HepG2 (cell line): ENCODE measurements around the gene XKR3. TPM values are rescaled to one million over a fixed set of nuclear protein-coding genes. Genes with fewer than 3 reads are reported as not detected.

Experiments used
- ATAC-seq: fragments of 200-7000 bp; cut with Tn5 transposase; 3 replicates; pipeline ENCODE4 v1.9.1; 2020; ENCODE audit warnings: mild to moderate bottlenecking, moderate library complexity
- BruUV-seq: library from RNA; stranded (reverse); fragments of 400-500 nt; replicated peaks from 2 replicates; lab custom pipeline; 2021; lab: Mats Ljungman, UMichigan
- CTCF ChIA-PET: fragments of 300-600 bp; formaldehyde crosslinking; extraction: SDS; loops from one replicate; lab custom pipeline; 2021; ENCODE audit warnings: low total read pairs, inconsistent platforms, low intra/inter-chr PET ratio; lab: Yijun Ruan, JAX
- POLR2A ChIA-PET: fragments of 350-600 bp; sonication (Branson Sonifier 250); formaldehyde crosslinking; loops from one replicate; lab custom pipeline; 2020; ENCODE audit warnings: antibody characterized with exemption, inconsistent platforms; lab: Yijun Ruan, JAX
- DNase-seq: peaks from one replicate; pipeline ENCODE4 v3.0.0-alpha.2; 2015; ENCODE audit warnings: low spot score
- FAIRE-seq: peaks from 3 replicates; lab custom pipeline; 2011; peaks lifted over from hg19 to GRCh38; lab: Jason Lieb, UNC
- H2AFZ ChIP-seq: one replicate; pipeline ENCODE4 v1.6.1; 2011; ENCODE audit warnings: low read length, inconsistent platforms
- H3K27ac ChIP-seq: fragments of 300-600 bp; 3 replicates; pipeline ENCODE4 v1.8.0; 2011; ENCODE audit warnings: mixed run types, mild to moderate bottlenecking, mixed read lengths, low read length, inconsistent platforms; ENCODE audit not compliant: insufficient read depth; ENCODE audit errors: extremely low read length
- H3K27me3 ChIP-seq, 2 experiments: fragments of 200-600 bp in 1 of 2; 2 replicates in 1 of 2; 3 replicates in 1 of 2; pipeline versions ENCODE4 v1.6.0 to v1.8.0; 2011; ENCODE audit warnings: low read length in 2 of 2, mild to moderate bottlenecking in 2 of 2, moderate library complexity in 2 of 2, inconsistent platforms in 1 of 2; ENCODE audit not compliant: insufficient read depth in 2 of 2, control insufficient read depth in 1 of 2
- H3K36me3 ChIP-seq, 2 experiments: fragments of 200-600 bp in 1 of 2; replicated peaks in 1 of 2; 2 replicates in 1 of 2; 3 replicates in 1 of 2; pipeline versions ENCODE4 v1.5.1 to v1.8.0; 2011; ENCODE audit warnings: low read length in 2 of 2, inconsistent platforms in 1 of 2; ENCODE audit not compliant: insufficient read depth in 2 of 2, control insufficient read depth in 1 of 2
- H3K4me1 ChIP-seq: 2 replicates; pipeline ENCODE4 v1.5.1; 2012; ENCODE audit warnings: low read length, inconsistent platforms; ENCODE audit not compliant: insufficient read depth
- H3K4me2 ChIP-seq: 2 replicates; pipeline ENCODE4 v1.6.0; 2011; ENCODE audit warnings: low read depth, low read length, inconsistent platforms
- H3K4me3 ChIP-seq, 3 experiments: fragments of 200-600 bp in 1 of 3; sonication (generic), shearing (Covaris generic) in 1 of 3; replicated peaks in 1 of 3; 2 replicates each; pipeline ENCODE4 v1.5.1; 2011 to 2016; ENCODE audit warnings: low read length in 3 of 3, inconsistent platforms in 2 of 3, low read depth in 2 of 3, mild to moderate bottlenecking in 2 of 3, control low read depth in 1 of 3, mixed read lengths in 1 of 3; ENCODE audit not compliant: insufficient read depth in 1 of 3
- H3K79me2 ChIP-seq: one replicate; pipeline ENCODE4 v1.6.1; 2011; ENCODE audit warnings: low read length, inconsistent platforms; ENCODE audit not compliant: insufficient read depth
- H3K9ac ChIP-seq: 2 replicates; pipeline ENCODE4 v1.6.0; 2011; ENCODE audit warnings: mild to moderate bottlenecking, low read depth, low read length, inconsistent platforms; ENCODE audit not compliant: insufficient read depth
- H3K9me3 ChIP-seq: 2 replicates; pipeline ENCODE4 v1.5.1; 2012; ENCODE audit warnings: mild to moderate bottlenecking, low read length
- H4K20me1 ChIP-seq: 2 replicates; pipeline ENCODE4 v1.6.0; 2011; ENCODE audit warnings: inconsistent platforms, mild to moderate bottlenecking, low read length, moderate library complexity; ENCODE audit not compliant: insufficient read depth
- BCL6 ChIP-seq: IDR thresholded peaks from 2 replicates; pipeline ENCODE4 v1.6.1; 2016; ENCODE audit warnings: missing genetic modification reagents, missing compliant biosample characterization
- CBX1 ChIP-seq: IDR thresholded peaks from one replicate; pipeline ENCODE4 v1.6.1; 2016; ENCODE audit warnings: antibody characterized with exemption, low read depth
- KAT2B ChIP-seq: fragments of 150-350 bp; IDR thresholded peaks from 2 replicates; pipeline ENCODE4 v1.6.1; 2014; ENCODE audit warnings: low read depth, low read length, borderline replicate concordance
- KLF6 ChIP-seq: IDR thresholded peaks from 2 replicates; pipeline ENCODE4 v1.8.0; 2016; ENCODE audit warnings: missing biosample characterization, missing genetic modification reagents
- SMAD3 ChIP-seq: sonication (generic); formaldehyde crosslinking; IDR thresholded peaks from 2 replicates; pipeline ENCODE4 v1.4.0; 2020; ENCODE audit warnings: missing genetic modification reagents
- TRIM24 ChIP-seq: sonication (generic); formaldehyde crosslinking; IDR thresholded peaks from 2 replicates; pipeline ENCODE4 v1.8.0; 2022; ENCODE audit warnings: mild to moderate bottlenecking, missing genetic modification reagents
- ZBTB46 ChIP-seq: sonication (generic); formaldehyde crosslinking; IDR thresholded peaks from 2 replicates; pipeline ENCODE4 v1.4.0; 2020; ENCODE audit warnings: mild to moderate bottlenecking, missing genetic modification reagents, borderline replicate concordance
- ZC3H13 ChIP-seq: sonication (generic); formaldehyde crosslinking; IDR thresholded peaks from 2 replicates; pipeline ENCODE4 v1.8.1; 2023; ENCODE audit warnings: mild to moderate bottlenecking, missing genetic modification reagents, moderate library complexity
- ZNF18 ChIP-seq: sonication (generic); formaldehyde crosslinking; IDR thresholded peaks from 2 replicates; pipeline ENCODE4 v1.8.0; 2022; ENCODE audit warnings: mild to moderate bottlenecking, missing genetic modification reagents; ENCODE audit not compliant: insufficient replicate concordance
- ZNF331 ChIP-seq: sonication (generic); formaldehyde crosslinking; IDR thresholded peaks from 2 replicates; pipeline ENCODE4 v1.4.0; 2020; ENCODE audit warnings: missing genetic modification reagents
- ZNF367 ChIP-seq: sonication (generic); formaldehyde crosslinking; IDR thresholded peaks from 2 replicates; pipeline ENCODE4 v1.4.0; 2020; ENCODE audit warnings: missing genetic modification reagents, borderline replicate concordance
- ZNF441 ChIP-seq: sonication (generic); formaldehyde crosslinking; IDR thresholded peaks from 2 replicates; pipeline ENCODE4 v1.7.0; 2021; ENCODE audit warnings: missing genetic modification reagents, borderline replicate concordance
- ZNF780A ChIP-seq: sonication (generic); formaldehyde crosslinking; IDR thresholded peaks from 2 replicates; pipeline ENCODE4 v1.8.0; 2022; ENCODE audit warnings: mild to moderate bottlenecking, missing genetic modification reagents, moderate library complexity
- ZNF850 ChIP-seq: sonication (generic); formaldehyde crosslinking; conservative IDR thresholded peaks from 2 replicates; pipeline ENCODE4 v1.9.0; 2021; ENCODE audit warnings: mild to moderate bottlenecking, missing genetic modification reagents
- in situ Hi-C: cut with HindIII; loops from 2 replicates; pipeline ENCODE4 v1.10.0; 2017; ENCODE audit warnings: low pct_unique_long_range_greater_than_20kb; ENCODE audit not compliant: extremely low pct_ligation_motif_present
- intact Hi-C: fragments of 100-400 bp; cut with micrococcal nuclease; formaldehyde crosslinking; loops from one replicate; pipeline ENCODE4 v1.10.0; 2022; ENCODE audit not compliant: unreplicated experiment
- polyA plus RNA-seq, 8 experiments: library from polyadenylated mRNA; depleted of rRNA in 3 of 8; stranded (reverse) in 7 of 8; unstranded in 1 of 8; fragments of >200 nt; fragmentation: Illumina TruSeq in 4 of 8; extraction: Trizol in 4 of 8; gene quantifications; 2 replicates each; pipeline versions ENCODE4 v1.2.1 to v1.2.3, GENCODE V29; 2011 to 2016; ENCODE audit warnings: low read depth in 4 of 8, missing spikeins in 1 of 8, mixed read lengths in 1 of 8; ENCODE audit not compliant: insufficient read depth in 1 of 8
- total RNA-seq, 5 experiments: library from RNA; depleted of rRNA; stranded (reverse); fragments of >200 nt; fragmentation: Illumina TruSeq; extraction: Trizol; gene quantifications; 2 replicates each; pipeline ENCODE4 v1.2.3, GENCODE V29; 2016; ENCODE audit warnings: low read depth in 1 of 5

The XKR3 gene
- total and polyA plus RNA-seq, 2 of the 13 experiments (the other 11 are each of a cell fraction or from before 2014, with no cell fraction given), result not detected

- H3K9ac ChIP-seq, result no peak overlapping the region
- H3K4me3 ChIP-seq, result no peak overlapping the region
- POLR2A ChIA-PET, result no interaction called here
- H2AFZ ChIP-seq, result no peak overlapping the region
- no peaks in the 10 kb centered on the region for H3K36me3 ChIP-seq
- H3K4me2 ChIP-seq, result no peak overlapping the region
- in situ Hi-C loops (no loop called here), intact Hi-C loops (no loop called here)
- no TSS peak for BruUV-seq
- H3K9me3 ChIP-seq, result no peaks in the 10 kb centered on the region
- no peak for FAIRE-seq
- CTCF ChIA-PET, result no interaction called here
- DNase-seq, result no peak
- H3K4me1 ChIP-seq, result no peaks in the 10 kb centered on the region
- TF ChIP-seq ZNF441 (CRISPR knock-in tag) (no peak), CBX1 (no peak), TRIM24 (no peak), KAT2B (no peak), BCL6 (CRISPR knock-in tag) (no peak), ZNF850 (CRISPR knock-in tag) (no peak), ZNF331 (no peak), ZC3H13 (CRISPR knock-in tag) (no peak), ZBTB46 (CRISPR knock-in tag) (no peak), ZNF18 (no peak), SMAD3 (CRISPR knock-in tag) (no peak), ZNF780A (CRISPR knock-in tag) (no peak), ZNF367 (no peak), KLF6 (CRISPR knock-in tag) (no peak)
- H3K27me3 ChIP-seq, result no peaks in the 10 kb centered on the region
- no peaks in the 10 kb centered on the region for H4K20me1 ChIP-seq
- H3K79me2 ChIP-seq, result no peaks in the 10 kb centered on the region
- no peak for ATAC-seq
- H3K27ac ChIP-seq, result no peak overlapping the region
Measured at GRCh38 chr22:16854631-16855030, 29.4 kb upstream of the XKR3 start.
